RWPE2 (cell line): ENCODE results near the gene PTPRM.

Experiments used
- ATAC-seq: fragments of 200-7000 bp; cut with Tn5 transposase; 3 replicates; pipeline ENCODE4 v1.9.1; 2021; ENCODE audit warnings: low read depth
- DNase-seq: peaks from one replicate; pipeline ENCODE4 v3.0.0-alpha.2; 2020; ENCODE audit warnings: low spot score
- H3K27ac ChIP-seq: fragments of 450-650 bp; 2 replicates; pipeline ENCODE4 v1.5.1; 2017; ENCODE audit warnings: mild to moderate bottlenecking; ENCODE audit not compliant: poor library complexity, severe bottlenecking
- H3K27me3 ChIP-seq: fragments of 250-450 bp; sonication (Bioruptor Pico); 2 replicates; pipeline ENCODE4 v1.5.1; 2021; ENCODE audit warnings: mild to moderate bottlenecking, moderate library complexity; ENCODE audit not compliant: insufficient read depth, poor library complexity, severe bottlenecking
- H3K36me3 ChIP-seq: fragments of 250-450 bp; sonication (Bioruptor Pico); 2 replicates; pipeline ENCODE4 v1.5.1; 2020; ENCODE audit warnings: low read depth, mild to moderate bottlenecking, moderate library complexity
- H3K4me1 ChIP-seq: fragments of 250-450 bp; sonication (Bioruptor Pico); 2 replicates; pipeline ENCODE4 v1.5.1; 2021; ENCODE audit warnings: mild to moderate bottlenecking, moderate library complexity; ENCODE audit not compliant: insufficient read depth, poor library complexity, severe bottlenecking
- H3K4me3 ChIP-seq: fragments of 250-450 bp; sonication (Bioruptor Pico); 2 replicates; pipeline ENCODE4 v1.5.1; 2021; ENCODE audit warnings: mild to moderate bottlenecking, moderate library complexity; ENCODE audit not compliant: severe bottlenecking
- H3K9me3 ChIP-seq: fragments of 250-450 bp; sonication (Bioruptor Pico); 2 replicates; pipeline ENCODE4 v1.5.1; 2021; ENCODE audit warnings: mild to moderate bottlenecking, moderate library complexity; ENCODE audit not compliant: severe bottlenecking
- CTCF ChIP-seq: fragments of 450-650 bp; IDR thresholded peaks from one replicate; pipeline ENCODE4 v1.5.1; 2017; ENCODE audit warnings: mild to moderate bottlenecking, moderate library complexity; ENCODE audit not compliant: poor library complexity, severe bottlenecking

The PTPRM gene

GRCh38 chr18:7541835-7542234 is 25.3 kb upstream of the PTPRM start:
- DNase-seq (no peak), ATAC-seq (no peak; the same call in 2 of the 3 replicates)
- Histone ChIP-seq H3K4me3 (no peak overlapping the region), H3K9me3 (no peaks in the 10 kb centered on the region), H3K27ac (no peak overlapping the region), H3K27me3 (no peaks in the 10 kb centered on the region), H3K36me3 (no peaks in the 10 kb centered on the region), H3K4me1 (no peaks in the 10 kb centered on the region)
- no peak for TF ChIP-seq CTCF

GRCh38 chr18:7544686-7545085 is 22.4 kb upstream of the PTPRM start:
- H3K4me3 ChIP-seq: no peak overlapping the region
- H3K4me1 ChIP-seq: no peaks in the 10 kb centered on the region
- H3K9me3 ChIP-seq: no peaks in the 10 kb centered on the region
- H3K36me3 ChIP-seq: peaks cover 3% of the 10 kb centered on the region; the same call in 1 of the 2 replicates
- no peak overlapping the region for H3K27ac ChIP-seq
- no peak for TF ChIP-seq CTCF
- DNase-seq (no peak), ATAC-seq (no peak)
- H3K27me3 ChIP-seq: no peaks in the 10 kb centered on the region

GRCh38 chr18:7545734-7546133 is 21.4 kb upstream of the PTPRM start:
- Histone ChIP-seq H3K27ac (no peak overlapping the region), H3K36me3 (peaks cover 3% of the 10 kb centered on the region; the same call in 1 of the 2 replicates), H3K4me1 (no peaks in the 10 kb centered on the region), H3K4me3 (no peak overlapping the region), H3K27me3 (no peaks in the 10 kb centered on the region), H3K9me3 (no peaks in the 10 kb centered on the region)
- ATAC-seq: no peak
- DNase-seq: no peak
- TF ChIP-seq CTCF: no peak

GRCh38 chr18:7548221-7548620 is 18.9 kb upstream of the PTPRM start:
- DNase-seq: no peak
- Histone ChIP-seq H3K4me3 (no peak overlapping the region), H3K27me3 (no peaks in the 10 kb centered on the region), H3K4me1 (no peaks in the 10 kb centered on the region), H3K36me3 (peaks cover 3% of the 10 kb centered on the region; the same call in 1 of the 2 replicates), H3K9me3 (no peaks in the 10 kb centered on the region), H3K27ac (no peak overlapping the region)
- ATAC-seq: no peak
- TF ChIP-seq CTCF: no peak

- ATAC-seq: no peak
- TF ChIP-seq CTCF: no peak
- H3K27ac ChIP-seq: no peak overlapping the region
- H3K36me3 ChIP-seq: peaks cover 3% of the 10 kb centered on the region; the same call in 1 of the 2 replicates
- H3K27me3 ChIP-seq: no peaks in the 10 kb centered on the region
- H3K4me3 ChIP-seq: no peak overlapping the region
- DNase-seq: no peak
- H3K9me3 ChIP-seq: no peaks in the 10 kb centered on the region
- H3K4me1 ChIP-seq: no peaks in the 10 kb centered on the region
These were observed 18.4 kb upstream of the PTPRM start for GRCh38 chr18:7548721-7549120.
